ENCODE measurements around the gene ANKRD55. TPM values are rescaled to one million over a fixed set of nuclear protein-coding genes. Genes with fewer than 3 reads are reported as not detected.

Gene ANKRD55
- total RNA-seq, 4 donors from 2014 or later, result not detected

- Histone ChIP-seq H3K27me3 (no peaks in the 10 kb centered on the region), H3K36me3 (no peaks in the 10 kb centered on the region), H3K4me3 (no peak overlapping the region), H3K27ac (no peak overlapping the region), H3K4me1 (peaks cover 0 to 20% (median 5%) of the 10 kb centered on the region in 4 donors), H3K9me3 (peaks cover 0 to 10% (median 0%) of the 10 kb centered on the region in 4 donors)
- 86 to 96% methylated on average over 1 of the region's 1 CpG for WGBS, 2 donors
- DNase-seq (ENCODE audit: low spot score in 2 of 2), result no peak
- TF ChIP-seq POLR2A (IDR thresholded peaks at IDR 0.05) (no peak), EP300 (IDR thresholded peaks at IDR 0.05) (no peak)
- TF ChIP-seq, protein P1, sequence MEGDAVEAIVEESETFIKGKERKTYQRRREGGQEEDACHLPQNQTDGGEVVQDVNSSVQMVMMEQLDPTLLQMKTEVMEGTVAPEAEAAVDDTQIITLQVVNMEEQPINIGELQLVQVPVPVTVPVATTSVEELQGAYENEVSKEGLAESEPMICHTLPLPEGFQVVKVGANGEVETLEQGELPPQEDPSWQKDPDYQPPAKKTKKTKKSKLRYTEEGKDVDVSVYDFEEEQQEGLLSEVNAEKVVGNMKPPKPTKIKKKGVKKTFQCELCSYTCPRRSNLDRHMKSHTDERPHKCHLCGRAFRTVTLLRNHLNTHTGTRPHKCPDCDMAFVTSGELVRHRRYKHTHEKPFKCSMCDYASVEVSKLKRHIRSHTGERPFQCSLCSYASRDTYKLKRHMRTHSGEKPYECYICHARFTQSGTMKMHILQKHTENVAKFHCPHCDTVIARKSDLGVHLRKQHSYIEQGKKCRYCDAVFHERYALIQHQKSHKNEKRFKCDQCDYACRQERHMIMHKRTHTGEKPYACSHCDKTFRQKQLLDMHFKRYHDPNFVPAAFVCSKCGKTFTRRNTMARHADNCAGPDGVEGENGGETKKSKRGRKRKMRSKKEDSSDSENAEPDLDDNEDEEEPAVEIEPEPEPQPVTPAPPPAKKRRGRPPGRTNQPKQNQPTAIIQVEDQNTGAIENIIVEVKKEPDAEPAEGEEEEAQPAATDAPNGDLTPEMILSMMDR (IDR thresholded peaks at IDR 0.05), result no peak
These were observed 180.4 kb downstream of the ANKRD55 start for GRCh38 chr5:56052735-56053134.

- TF ChIP-seq EP300 (IDR thresholded peaks at IDR 0.05) (peak; percentile 39 to 70), POLR2A (IDR thresholded peaks at IDR 0.05) (no peak)
- H3K9me3 ChIP-seq, result peaks cover 0 to 10% (median 0%) of the 10 kb centered on the region in 4 donors
- H3K4me1 ChIP-seq, result peaks cover 0 to 18% (median 2%) of the 10 kb centered on the region in 4 donors
- peak overlapping the region in 1 of 4 donors; percentile 1 for H3K27ac ChIP-seq
- H3K4me3 ChIP-seq, result no peak overlapping the region
- H3K36me3 ChIP-seq, result no peaks in the 10 kb centered on the region
- no peak for DNase-seq (ENCODE audit: low spot score in 2 of 2)
- WGBS, 2 donors, result 22 to 33% methylated on average over 1 of the region's 1 CpG
- H3K27me3 ChIP-seq, result no peaks in the 10 kb centered on the region
These were observed 182.4 kb downstream of the ANKRD55 start for GRCh38 chr5:56050551-56051255.

Small RNAs within 50 kb of the gene (small RNA-seq; reads per million reads assigned to genes)
- gene RNA5SP184 (not detected), gene RNA5SP185 (not detected), gene RNU6-299P (not detected)

Other genes starting within 250 kb of the ANKRD55 start
- 100 to 1,000 TPM; 368 to 466 (median 413) TPM for gene IL6ST, start 238.4 kb downstream of the ANKRD55 start, total RNA-seq

All from tibial nerve (tissue), 4 donors.